Measurements from ENCODE around the gene MPI. TPM values are rescaled to one million over a fixed set of nuclear protein-coding genes. Genes with fewer than 3 reads are reported as not detected.

The MPI gene
- total and polyA plus RNA-seq, 2 donors (not counting 3 experiments of a cell fraction or from before 2014, with no cell fraction given), result 36.3 to 69.3 TPM

DNA sequence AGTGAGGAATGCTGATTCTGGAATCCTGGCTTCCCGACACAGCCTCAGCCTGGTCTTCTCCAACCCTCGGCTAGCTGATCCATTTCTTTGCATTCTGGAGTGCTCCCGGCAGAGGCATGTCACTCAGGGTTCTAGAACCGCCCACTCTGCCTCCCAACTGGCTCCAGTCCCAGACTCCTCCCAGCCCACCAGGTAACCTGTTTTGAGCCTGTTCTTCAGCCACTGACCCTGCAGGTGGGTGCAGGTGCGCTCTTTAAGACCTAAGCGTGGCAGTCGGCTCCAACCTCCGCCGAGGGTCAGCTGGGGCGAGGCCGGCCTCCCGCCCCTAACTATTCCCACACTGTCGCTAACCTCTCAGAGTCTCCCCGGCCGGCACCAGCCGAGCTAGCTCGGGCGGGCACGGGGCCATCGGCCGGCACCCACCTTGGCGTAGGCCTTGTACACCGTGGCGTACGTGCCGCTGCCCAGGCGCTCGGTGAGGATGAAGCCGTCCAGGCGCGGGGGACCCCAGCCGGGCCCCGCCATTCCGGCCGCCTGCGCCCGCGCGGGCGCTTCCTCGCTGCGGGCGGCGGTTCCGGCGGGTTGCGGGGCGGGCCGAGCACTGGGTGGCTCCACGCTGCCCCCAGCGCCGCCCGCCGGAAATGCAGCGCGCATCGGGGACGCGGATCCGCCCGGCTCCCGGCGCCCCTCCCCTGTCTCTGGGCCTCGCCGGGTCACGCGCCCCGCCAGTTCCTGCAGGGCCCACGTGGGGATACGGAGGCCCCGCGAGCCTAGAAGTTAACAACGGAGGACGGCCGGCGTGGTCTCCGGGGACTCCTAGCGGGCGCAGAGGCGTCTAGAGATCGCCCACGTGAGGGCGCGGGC, 47.0 kb upstream of the MPI start, which contains the start of gene ULK3:
Gene ULK3, minus strand, starts transcription at position 576 of the 864 bp plus-strand sequence. Its CDS starts 51 bp downstream, at position 525.
- H3K36me3 ChIP-seq (ENCODE audit: control insufficient read depth in 2 of 2, extremely low read depth in 1 of 2, insufficient read depth in 2 of 2, low read length in 2 of 2), result peaks cover 0 to 17% of the 10 kb centered on the region in 2 experiments
- intact Hi-C loops (cut with micrococcal nuclease), result loop anchor here (1.0 to 5.0 kb wide), 5 partner anchors 30 to 108 kb away; partner anchors contain the start of genes COX5A and SCAMP2
- no TSS peak for BruUV-seq (replicated peaks)

More for the DNA sequence above, 47.0 kb upstream of the MPI start, which contains the start of gene ULK3:
- DNase-seq (ENCODE audit: low read depth, low spot score), result peak; percentile 81
- H2AFZ ChIP-seq (ENCODE audit: low read depth, low read length), result peak within 1 kb of the TSS; percentile 89
- peak within 1 kb of the TSS; percentile 87 for H3K4me2 ChIP-seq (ENCODE audit: insufficient read depth, low read length)
- no peaks in the 10 kb centered on the region for H3K9me3 ChIP-seq (replicated peaks; ENCODE audit: control insufficient read depth, insufficient read depth, low read length)
- no peaks in the 10 kb centered on the region for H4K20me1 ChIP-seq (replicated peaks; ENCODE audit: control insufficient read depth, extremely low read depth, insufficient read depth, low read length)
- H3K9me1 ChIP-seq (replicated peaks; ENCODE audit: control insufficient read depth, extremely low read depth, insufficient read depth, low read length), result no peaks in the 10 kb centered on the region
- H3K79me2 ChIP-seq (ENCODE audit: control insufficient read depth, insufficient read depth, low read length), result peaks cover 2% of the 10 kb centered on the region
- FAIRE-seq, result peak; percentile 87
- H3K4me3 ChIP-seq (replicated peaks in 1 of 3; ENCODE audit: insufficient read depth in 1 of 3, low read depth in 1 of 3, low read length in 3 of 3), result peak within 1 kb of the TSS; percentile 61 to 81 (median 71)
- CTCF ChIA-PET, result interaction anchor here (1.1 to 5.3 kb wide), 8 partner anchors 28 to 108 kb away, joined by 3 to 37 read pairs (median 6); no protein-coding TSS in a partner anchor
- peak within 1 kb of the TSS; percentile 60 for H3K27ac ChIP-seq (ENCODE audit: insufficient read depth, low read depth, low read length)
- POLR2A ChIA-PET, result no interaction called here
- H3K4me1 ChIP-seq (ENCODE audit: control insufficient read depth, extremely low read depth, insufficient read depth, low read length), result peaks cover 11% of the 10 kb centered on the region
- TF ChIP-seq JUN (IDR thresholded peaks at IDR 0.05; ENCODE audit: borderline replicate concordance, insufficient read depth, insufficient read length, low read depth) (no peak), EZH2 (IDR thresholded peaks at IDR 0.05; ENCODE audit: borderline replicate concordance, low read depth, low read length, severe bottlenecking) (no peak), POLR2A (IDR thresholded peaks at IDR 0.05; ENCODE audit: low read depth, low read length) (peak; percentile 88), POLR2AphosphoS5 (IDR thresholded peaks at IDR 0.05; ENCODE audit: insufficient read depth, low read depth, low read length) (peak; percentile 88), MYC (IDR thresholded peaks at IDR 0.05; ENCODE audit: low read depth, low read length) (peak; percentile 42)
- TF ChIP-seq, protein P1, sequence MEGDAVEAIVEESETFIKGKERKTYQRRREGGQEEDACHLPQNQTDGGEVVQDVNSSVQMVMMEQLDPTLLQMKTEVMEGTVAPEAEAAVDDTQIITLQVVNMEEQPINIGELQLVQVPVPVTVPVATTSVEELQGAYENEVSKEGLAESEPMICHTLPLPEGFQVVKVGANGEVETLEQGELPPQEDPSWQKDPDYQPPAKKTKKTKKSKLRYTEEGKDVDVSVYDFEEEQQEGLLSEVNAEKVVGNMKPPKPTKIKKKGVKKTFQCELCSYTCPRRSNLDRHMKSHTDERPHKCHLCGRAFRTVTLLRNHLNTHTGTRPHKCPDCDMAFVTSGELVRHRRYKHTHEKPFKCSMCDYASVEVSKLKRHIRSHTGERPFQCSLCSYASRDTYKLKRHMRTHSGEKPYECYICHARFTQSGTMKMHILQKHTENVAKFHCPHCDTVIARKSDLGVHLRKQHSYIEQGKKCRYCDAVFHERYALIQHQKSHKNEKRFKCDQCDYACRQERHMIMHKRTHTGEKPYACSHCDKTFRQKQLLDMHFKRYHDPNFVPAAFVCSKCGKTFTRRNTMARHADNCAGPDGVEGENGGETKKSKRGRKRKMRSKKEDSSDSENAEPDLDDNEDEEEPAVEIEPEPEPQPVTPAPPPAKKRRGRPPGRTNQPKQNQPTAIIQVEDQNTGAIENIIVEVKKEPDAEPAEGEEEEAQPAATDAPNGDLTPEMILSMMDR (IDR thresholded peaks at IDR 0.05; ENCODE audit: extremely low read depth in 1 of 2, insufficient read depth in 1 of 2, low read depth in 1 of 2, low read length in 2 of 2), result peak; percentile 36 to 57
- TF ChIP-seq, protein P2, sequence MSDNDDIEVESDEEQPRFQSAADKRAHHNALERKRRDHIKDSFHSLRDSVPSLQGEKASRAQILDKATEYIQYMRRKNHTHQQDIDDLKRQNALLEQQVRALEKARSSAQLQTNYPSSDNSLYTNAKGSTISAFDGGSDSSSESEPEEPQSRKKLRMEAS (IDR thresholded peaks at IDR 0.05; ENCODE audit: insufficient read depth, insufficient read length), result peak; percentile 85
- dilution Hi-C loops (cut with MboI; ENCODE audit: extremely low pct_ligation_motif_present, low sequenced_read_pairs), result no loop called here
- peak within 1 kb of the TSS; percentile 79 for H3K9ac ChIP-seq (replicated peaks; ENCODE audit: extremely low read depth, insufficient read depth, low read length)
- no peaks in the 10 kb centered on the region for H3K27me3 ChIP-seq (ENCODE audit: control insufficient read depth in 2 of 2, insufficient read depth in 2 of 2, low read length in 2 of 2)
